Thyroid gland (tissue), 4 donors: Measurements from ENCODE around the gene XRN2.

Experiments used
- CTCF ChIP-seq, 6 experiments: fragments of 200-600 bp in 3 of 6; fragments of 450-650 bp in 3 of 6; sonication (generic) in 3 of 6; IDR thresholded peaks; one replicate each; pipeline ENCODE4 v1.5.1; 2016 to 2019; ENCODE audit warnings: antibody characterized with exemption in 6 of 6, mild to moderate bottlenecking in 2 of 6, inconsistent platforms in 1 of 6, moderate library complexity in 1 of 6
- POLR2A ChIP-seq, 2 donors: fragments of 450-650 bp; IDR thresholded peaks; one replicate each; pipeline ENCODE4 v1.6.1; 2017; ENCODE audit warnings: antibody characterized with exemption in 2 of 2, mild to moderate bottlenecking in 2 of 2, moderate library complexity in 1 of 2

- TF ChIP-seq CTCF (IDR thresholded peaks at IDR 0.05) (no peak), POLR2A (IDR thresholded peaks at IDR 0.05) (no peak)
Measured at GRCh38 chr20:21356386-21356785, 53.3 kb downstream of the XRN2 start.
